Suprapubic skin (tissue), 4 donors: ENCODE results near the gene BTF3L4.

Experiments
- CTCF ChIP-seq, 2 donors: fragments of 200-600 bp in 1 of 2; fragments of 450-650 bp in 1 of 2; sonication (generic) in 1 of 2; IDR thresholded peaks; one replicate each; pipeline ENCODE4 v1.5.1; 2016 to 2019; ENCODE audit warnings: antibody characterized with exemption in 2 of 2, mild to moderate bottlenecking in 1 of 2, moderate library complexity in 1 of 2
- EP300 ChIP-seq: sonication (generic); formaldehyde crosslinking; IDR thresholded peaks from one replicate; pipeline ENCODE4 v1.6.1; 2017; ENCODE audit warnings: antibody characterized with exemption
- POLR2A ChIP-seq, 2 donors: fragments of 450-650 bp; IDR thresholded peaks; one replicate each; pipeline ENCODE4 v1.6.1; 2017; ENCODE audit warnings: antibody characterized with exemption in 2 of 2, mild to moderate bottlenecking in 2 of 2, moderate library complexity in 2 of 2
- POLR2AphosphoS5 ChIP-seq, 3 donors: sonication (generic); formaldehyde crosslinking; IDR thresholded peaks; one replicate each; pipeline ENCODE4 v1.6.1; 2017; ENCODE audit warnings: antibody characterized with exemption in 3 of 3

GRCh38 chr1:52054496-52055065 lies 1.5 kb upstream of the BTF3L4 start:
- TF ChIP-seq POLR2A (IDR thresholded peaks at IDR 0.05): no peak
- no peak for TF ChIP-seq EP300
- no peak for TF ChIP-seq CTCF (IDR thresholded peaks at IDR 0.05)
- TF ChIP-seq POLR2AphosphoS5 (IDR thresholded peaks at IDR 0.05): no peak
